GM23338 (cell line): ENCODE data around the gene ITGB1BP2. TPM values are rescaled to one million over a fixed set of nuclear protein-coding genes. Genes with fewer than 3 reads are reported as not detected.
A peak's percentile ranks its signal among the peaks of the same experiment; 100 is the strongest.

Experiments used
- ATAC-seq: fragments of 200-7000 bp; cut with Tn5 transposase; 3 replicates; pipeline ENCODE4 v1.9.1; 2020
- DNase-seq: peaks from one replicate; pipeline ENCODE4 v3.0.0-alpha.2; 2015; ENCODE audit warnings: low spot score
- H2AFZ ChIP-seq: fragments of 200-600 bp; sonication (generic); 2 replicates; pipeline ENCODE4 v1.8.0; 2016; ENCODE audit warnings: antibody characterized with exemption, mild to moderate bottlenecking, moderate library complexity
- H3F3A ChIP-seq: fragments of 200-600 bp; sonication (generic); replicated peaks from 2 replicates; pipeline ENCODE4 v1.8.0; 2017; ENCODE audit warnings: antibody characterized with exemption, mixed run types, low read depth
- H3K27ac ChIP-seq: fragments of 200-600 bp; sonication (generic); 2 replicates; pipeline ENCODE4 v1.6.1; 2016; ENCODE audit warnings: low read depth
- H3K27me3 ChIP-seq: fragments of 200-600 bp; sonication (generic); 2 replicates; pipeline ENCODE4 v1.8.0; 2016; ENCODE audit warnings: mild to moderate bottlenecking, mixed run types, moderate library complexity; ENCODE audit not compliant: insufficient read depth
- H3K36me3 ChIP-seq: fragments of 200-600 bp; sonication (generic); 2 replicates; pipeline ENCODE4 v1.8.0; 2016; ENCODE audit warnings: mild to moderate bottlenecking; ENCODE audit not compliant: insufficient read depth
- H3K4me1 ChIP-seq: fragments of 200-600 bp; sonication (generic); 2 replicates; pipeline ENCODE4 v1.8.0; 2016; ENCODE audit warnings: mild to moderate bottlenecking, moderate library complexity; ENCODE audit not compliant: insufficient read depth
- H3K4me2 ChIP-seq: fragments of 200-600 bp; sonication (generic); 2 replicates; pipeline ENCODE4 v1.7.1; 2017; ENCODE audit warnings: mixed run types
- H3K4me3 ChIP-seq: fragments of 200-600 bp; sonication (generic); 2 replicates; pipeline ENCODE4 v1.6.1; 2016; ENCODE audit warnings: mixed run types
- H3K79me2 ChIP-seq: fragments of 200-600 bp; sonication (generic); replicated peaks from 2 replicates; pipeline ENCODE4 v1.8.0; 2017; ENCODE audit warnings: mild to moderate bottlenecking; ENCODE audit not compliant: insufficient read depth
- H3K9me2 ChIP-seq: fragments of 200-600 bp; sonication (generic); 2 replicates; pipeline ENCODE4 v1.8.0; 2017; ENCODE audit not compliant: insufficient read depth
- H4K20me1 ChIP-seq: fragments of 200-600 bp; sonication (generic); replicated peaks from 2 replicates; pipeline ENCODE4 v1.8.0; 2017; ENCODE audit warnings: mild to moderate bottlenecking; ENCODE audit not compliant: insufficient read depth
- H3K27ac Mint-ChIP-seq: 2 replicates; pipeline ENCODE4 v1.8.0; 2020; ENCODE audit warnings: inconsistent platforms, mild to moderate bottlenecking, moderate library complexity, mixed read lengths
- H3K27me3 Mint-ChIP-seq: 3 replicates; pipeline ENCODE4 v1.8.0; 2022; ENCODE audit warnings: low read depth, mild to moderate bottlenecking, moderate library complexity, mixed read lengths, inconsistent platforms; ENCODE audit not compliant: insufficient read depth, poor library complexity
- H3K36me3 Mint-ChIP-seq: 3 replicates; pipeline ENCODE4 v1.8.0; 2021; ENCODE audit warnings: low read depth, mild to moderate bottlenecking, inconsistent platforms, moderate library complexity, mixed read lengths
- H3K4me1 Mint-ChIP-seq: 3 replicates; pipeline ENCODE4 v1.8.0; 2020; ENCODE audit warnings: mild to moderate bottlenecking, inconsistent platforms, mixed read lengths
- H3K4me3 Mint-ChIP-seq: 3 replicates; pipeline ENCODE4 v1.8.0; 2021; ENCODE audit warnings: moderate library complexity, mild to moderate bottlenecking, inconsistent platforms, mixed read lengths
- H3K9me3 Mint-ChIP-seq: 3 replicates; pipeline ENCODE4 v1.8.0; 2020; ENCODE audit warnings: moderate library complexity, mild to moderate bottlenecking, inconsistent platforms, mixed read lengths
- CTCF ChIP-seq, 2 experiments: fragments of 200-600 bp in 1 of 2; sonication (generic) in 1 of 2; conservative IDR thresholded peaks; 2 replicates each; pipeline versions ENCODE4 v1.5.1 to v1.6.1; 2016 to 2017; ENCODE audit warnings: antibody characterized with exemption in 2 of 2, low read depth in 2 of 2, mild to moderate bottlenecking in 2 of 2, moderate library complexity in 1 of 2
- ETS1 ChIP-seq: IDR thresholded peaks from 2 replicates; pipeline ENCODE4 v1.6.1; 2016; ENCODE audit warnings: antibody characterized with exemption
- EZH2 ChIP-seq: fragments of 200-600 bp; sonication (generic); IDR thresholded peaks from one replicate; pipeline ENCODE4 v1.8.0; 2017; ENCODE audit warnings: antibody characterized with exemption, mild to moderate bottlenecking, low read depth; ENCODE audit not compliant: unreplicated experiment
- EZH2phosphoT487 ChIP-seq: fragments of 200-600 bp; sonication (generic); IDR thresholded peaks from one replicate; pipeline ENCODE4 v1.8.1; 2018; ENCODE audit warnings: antibody characterized with exemption; ENCODE audit not compliant: unreplicated experiment
- JUNB ChIP-seq: IDR thresholded peaks from one replicate; pipeline ENCODE4 v1.6.1; 2016; ENCODE audit warnings: antibody characterized with exemption; ENCODE audit not compliant: unreplicated experiment
- NANOG ChIP-seq: IDR thresholded peaks from 2 replicates; pipeline ENCODE4 v1.6.1; 2016; ENCODE audit warnings: antibody characterized with exemption, borderline replicate concordance
- REST ChIP-seq: IDR thresholded peaks from one replicate; pipeline ENCODE4 v1.6.1; 2018; ENCODE audit warnings: antibody characterized with exemption; ENCODE audit not compliant: unreplicated experiment
- ZNF114 ChIP-seq: fragments of 250-450 bp; sonication (Bioruptor Pico); IDR thresholded peaks from 2 replicates; pipeline ENCODE4 v1.5.0; 2020; ENCODE audit warnings: mild to moderate bottlenecking, moderate library complexity
- ZNF331 ChIP-seq: fragments of 250-450 bp; sonication (Bioruptor Pico); IDR thresholded peaks from 2 replicates; pipeline ENCODE4 v1.5.0; 2020; ENCODE audit warnings: low read depth, mild to moderate bottlenecking, moderate library complexity
- polyA plus RNA-seq: library from polyadenylated mRNA; unstranded; fragments of >200 nt; fragmentation: Nextera tagmentation; extraction: Ambion mirVana; gene quantifications from 2 replicates; pipeline ENCODE4 v1.2.1, GENCODE V29; 2016
- total RNA-seq: library from RNA; depleted of rRNA; stranded (reverse); fragments of >200 nt; shearing (Covaris generic); gene quantifications from 2 replicates; pipeline ENCODE4 v1.2.3, GENCODE V29; 2014

Gene ITGB1BP2
- total and polyA plus RNA-seq, 2 experiments from 2014 or later, result 2.0 to 10.9 TPM

GRCh38 chrX:71254092-71254963 lies 47.2 kb upstream of the ITGB1BP2 start, which contains the start of gene ZMYM3:
ZMYM3 (minus strand) TSS chrX:71254140; CDS start chrX:71253255, 885 bp downstream.
- Histone ChIP-seq H3K4me3 (peak within 1 kb of the TSS; percentile 89), H3K36me3 (no peaks in the 10 kb centered on the region; the same call in 1 of the 2 replicates), H3K4me2 (peak within 1 kb of the TSS; percentile 84), H3F3A (no peaks in the 10 kb centered on the region), H3K9me2 (no peaks in the 10 kb centered on the region), H2AFZ (no peak within 1 kb of the TSS), H3K79me2 (peaks cover 16% of the 10 kb centered on the region), H3K27ac (peak within 1 kb of the TSS; percentile 88), H3K4me1 (peaks cover 10% of the 10 kb centered on the region), H3K27me3 (no peaks in the 10 kb centered on the region), H4K20me1 (no peaks in the 10 kb centered on the region; the same call in 1 of the 2 replicates)
- peaks cover 19% of the 10 kb centered on the region for H3K36me3 Mint-ChIP-seq
- ATAC-seq (peak; percentile 80), DNase-seq (peak; percentile 85)
- TF ChIP-seq REST, result no peak
- TF ChIP-seq ZNF114, result no peak
- TF ChIP-seq ETS1, result no peak
- no peak for TF ChIP-seq JUNB
- no peak for TF ChIP-seq CTCF (conservative IDR thresholded peaks at IDR 0.05; ENCODE audit: low read depth in 2 of 2)
- TF ChIP-seq NANOG, result no peak
- no peak for TF ChIP-seq EZH2
- no peak for TF ChIP-seq ZNF331 (CRISPR knock-in tag)
- no peak for TF ChIP-seq EZH2phosphoT487
- peak within 1 kb of the TSS; percentile 92 for H3K4me3 Mint-ChIP-seq
- no peaks in the 10 kb centered on the region for H3K9me3 Mint-ChIP-seq
- peaks cover 5% of the 10 kb centered on the region for H3K27me3 Mint-ChIP-seq
- H3K4me1 Mint-ChIP-seq, result peaks cover 20% of the 10 kb centered on the region
- peak within 1 kb of the TSS; percentile 97 for H3K27ac Mint-ChIP-seq
